Sigmoid colon (tissue), 7 donors: Measurements from ENCODE around the gene OVCA2. TPM values are rescaled to one million over a fixed set of nuclear protein-coding genes. Genes with fewer than 3 reads are reported as not detected.

Experiments used
- DNase-seq: peaks from one replicate; pipeline ENCODE4 v3.0.0-alpha.2; 2019
- H3K27ac ChIP-seq, 4 donors: fragments of 200-600 bp; sonication (generic); one replicate each; pipeline ENCODE4 v1.5.1; 2016 to 2019; ENCODE audit warnings: mild to moderate bottlenecking in 1 of 4
- H3K27me3 ChIP-seq, 3 donors: fragments of 200-600 bp; sonication (generic); one replicate each; pipeline ENCODE4 v1.5.1; 2019; ENCODE audit warnings: mild to moderate bottlenecking in 1 of 3
- H3K36me3 ChIP-seq, 4 donors: fragments of 200-600 bp; sonication (generic); one replicate each; pipeline ENCODE4 v1.5.1; 2016 to 2019
- H3K4me1 ChIP-seq, 4 donors: fragments of 200-600 bp; sonication (generic); one replicate each; pipeline ENCODE4 v1.5.1; 2017 to 2019
- H3K4me3 ChIP-seq, 4 donors: fragments of 200-600 bp; sonication (generic); one replicate each; pipeline ENCODE4 v1.5.1; 2017 to 2019; ENCODE audit warnings: mild to moderate bottlenecking in 2 of 4, moderate library complexity in 1 of 4
- H3K9me3 ChIP-seq, 4 donors: fragments of 200-600 bp in 3 of 4; sonication (generic) in 3 of 4; one replicate each; pipeline versions ENCODE4 v1.5.1 to v1.6.1; 2013 to 2019
- CTCF ChIP-seq, 4 experiments: fragments of 450-650 bp in 3 of 4; fragments of 200-600 bp in 1 of 4; IDR thresholded peaks; one replicate each; pipeline ENCODE4 v1.5.1; 2016 to 2019; ENCODE audit warnings: antibody characterized with exemption in 4 of 4, mild to moderate bottlenecking in 3 of 4, moderate library complexity in 2 of 4
- EP300 ChIP-seq, 4 donors: sonication (generic); formaldehyde crosslinking; IDR thresholded peaks; one replicate each; pipeline ENCODE4 v1.6.1; 2017; ENCODE audit warnings: antibody characterized with exemption in 4 of 4
- POLR2A ChIP-seq, 2 donors: fragments of 450-650 bp; IDR thresholded peaks; one replicate each; pipeline ENCODE4 v1.6.1; 2016; ENCODE audit warnings: antibody characterized with exemption in 2 of 2, mild to moderate bottlenecking in 2 of 2, moderate library complexity in 2 of 2
- POLR2AphosphoS5 ChIP-seq, 4 donors: sonication (generic); formaldehyde crosslinking; IDR thresholded peaks; one replicate each; pipeline ENCODE4 v1.6.1; 2017; ENCODE audit warnings: antibody characterized with exemption in 4 of 4
- WGBS, 2 donors: extraction: QIAGEN DNeasy Blood & Tissue Kit; methylation state at CpG; one replicate each; pipeline ENCODE4 v1.1.7; 2013; 5-methylcytosine and 5-hydroxymethylcytosine counted together
- intact Hi-C: fragments of 100-400 bp; cut with DNase I; formaldehyde crosslinking; loops from one replicate; pipeline ENCODE4 v1.15.1; 2023
- polyA plus RNA-seq, 3 donors: library from polyadenylated mRNA; stranded (reverse); fragments of 200-250 nt; gene quantifications; one replicate each; pipeline ENCODE4 v1.2.3, GENCODE V29; 2013
- total RNA-seq, 4 donors: library from RNA; depleted of rRNA; stranded (reverse); fragments of >200 nt; gene quantifications; one replicate each; pipeline ENCODE4 v1.1.0, GENCODE V29; 2016
- donor health status: healthy with polysubstance abuse.
- donor health status: Bipolar disorder and iron deficiency.
- donor health status: healthy.

Gene OVCA2
- total and polyA plus RNA-seq, 7 donors, result 26.3 to 66.8 (median 43.0) TPM

GRCh38 chr17:2040942-2041560 lies 771 bp upstream of the OVCA2 start:
- WGBS, 2 donors, result 59 to 61% methylated on average over 16 of the region's 16 CpGs
- Histone ChIP-seq H3K4me1 (peaks cover 0 to 31% (median 30%) of the 10 kb centered on the region in 4 donors), H3K27ac (peak overlapping the region; percentile 82 to 94 (median 88)), H3K9me3 (no peaks in the 10 kb centered on the region), H3K27me3 (no peaks in the 10 kb centered on the region), H3K4me3 (peak overlapping the region; percentile 60 to 79 (median 72)), H3K36me3 (peaks cover 0 to 55% (median 22%) of the 10 kb centered on the region in 4 donors)
- intact Hi-C loops, result loop anchor here (5.0 kb wide), 2 partner anchors 134 to 324 kb away; no protein-coding TSS in a partner anchor
- TF ChIP-seq POLR2A (IDR thresholded peaks at IDR 0.05) (no peak), POLR2AphosphoS5 (IDR thresholded peaks at IDR 0.05) (no peak), CTCF (IDR thresholded peaks at IDR 0.05) (no peak), EP300 (IDR thresholded peaks at IDR 0.05) (no peak)
- DNase-seq, result peak; percentile 66

GRCh38 chr17:2042390-2042847 lies 597 bp downstream of the OVCA2 start:
- Histone ChIP-seq H3K4me3 (peak overlapping the region; percentile 60 to 79 (median 72)), H3K27me3 (no peaks in the 10 kb centered on the region), H3K9me3 (no peaks in the 10 kb centered on the region), H3K4me1 (peaks cover 0 to 31% (median 30%) of the 10 kb centered on the region in 4 donors), H3K27ac (peak overlapping the region; percentile 82 to 94 (median 88)), H3K36me3 (peaks cover 0 to 41% (median 9%) of the 10 kb centered on the region in 4 donors)
- DNase-seq, result no peak
- peak in 1 of 4 experiments; percentile 11 for TF ChIP-seq CTCF (IDR thresholded peaks at IDR 0.05)
- no peak for TF ChIP-seq POLR2AphosphoS5 (IDR thresholded peaks at IDR 0.05)
- 18 to 22% methylated on average over 17 of the region's 17 CpGs for WGBS, 2 donors
- intact Hi-C loops, result loop anchor here (5.0 kb wide), 2 partner anchors 135 to 325 kb away; no protein-coding TSS in a partner anchor

- DNase-seq, result no peak
- intact Hi-C loops, result loop anchor here (5.0 kb wide), 2 partner anchors 136 to 326 kb away; no protein-coding TSS in a partner anchor
- Histone ChIP-seq H3K9me3 (no peaks in the 10 kb centered on the region), H3K4me3 (peak overlapping the region in 3 of 4 donors; percentile 71 to 79 (median 74)), H3K27me3 (no peaks in the 10 kb centered on the region), H3K27ac (peak overlapping the region; percentile 82 to 94 (median 88)), H3K36me3 (peaks cover 0 to 36% (median 8%) of the 10 kb centered on the region in 4 donors), H3K4me1 (peaks cover 0 to 31% (median 30%) of the 10 kb centered on the region in 4 donors)
- TF ChIP-seq CTCF (IDR thresholded peaks at IDR 0.05) (no peak), POLR2AphosphoS5 (IDR thresholded peaks at IDR 0.05) (no peak), EP300 (IDR thresholded peaks at IDR 0.05) (no peak), POLR2A (IDR thresholded peaks at IDR 0.05) (no peak)
- 87 to 89% methylated on average over 5 of the region's 5 CpGs for WGBS, 2 donors
These were observed 1.1 kb downstream of the OVCA2 start for GRCh38 chr17:2042933-2043332.

- intact Hi-C loops, result loop anchor here (5.0 kb wide), 2 partner anchors 136 to 326 kb away; no protein-coding TSS in a partner anchor
- DNase-seq, result no peak
- 90 to 93% methylated on average over 6 of the region's 6 CpGs for WGBS, 2 donors
- Histone ChIP-seq H3K4me3 (no peak overlapping the region), H3K36me3 (peaks cover 0 to 28% (median 6%) of the 10 kb centered on the region in 4 donors), H3K9me3 (no peaks in the 10 kb centered on the region), H3K27me3 (peaks cover 0 to 4% (median 0%) of the 10 kb centered on the region in 3 donors), H3K4me1 (peaks cover 0 to 34% (median 34%) of the 10 kb centered on the region in 4 donors), H3K27ac (peak overlapping the region in 2 of 4 donors; percentile 13 to 90)
- TF ChIP-seq CTCF (IDR thresholded peaks at IDR 0.05), result no peak
These were observed 2.0 kb downstream of the OVCA2 start for GRCh38 chr17:2043785-2044184.
